Trophoblast cell (in vitro differentiated cells and primary cell): Measurements from ENCODE around the gene ANO2.
"Not testable (repeated sequence)": the region's sequence is repeated elsewhere in the genome, so short reads cannot be mapped to it uniquely, and the experiment has no call there.

Experiments
- DNase-seq, 2 donors: peaks; one replicate each; pipeline ENCODE4 v3.0.0-alpha.2; 2016
- H2AFZ ChIP-seq: 2 replicates; pipeline ENCODE4 v1.6.1; 2013; ENCODE audit warnings: low read length, moderate library complexity, mild to moderate bottlenecking; ENCODE audit not compliant: insufficient read depth, poor library complexity
- H2AK5ac ChIP-seq: 2 replicates; pipeline ENCODE4 v1.6.1; 2013; ENCODE audit warnings: mild to moderate bottlenecking, low read length
- H2BK120ac ChIP-seq: 2 replicates; pipeline ENCODE4 v1.6.1; 2013; ENCODE audit warnings: low read length, mild to moderate bottlenecking, moderate library complexity; ENCODE audit not compliant: insufficient read depth, poor library complexity
- H2BK12ac ChIP-seq: 2 replicates; pipeline ENCODE4 v1.6.1; 2013; ENCODE audit warnings: mild to moderate bottlenecking, low read length, moderate library complexity
- H2BK5ac ChIP-seq: 2 replicates; pipeline ENCODE4 v1.6.1; 2013; ENCODE audit warnings: low read length, low read depth, moderate library complexity, mild to moderate bottlenecking; ENCODE audit not compliant: poor library complexity
- H3K14ac ChIP-seq: 2 replicates; pipeline ENCODE4 v1.6.1; 2013; ENCODE audit warnings: mild to moderate bottlenecking, low read length
- H3K18ac ChIP-seq: 2 replicates; pipeline ENCODE4 v1.6.1; 2013; ENCODE audit warnings: mild to moderate bottlenecking, low read length
- H3K23ac ChIP-seq: 2 replicates; pipeline ENCODE4 v1.6.1; 2013; ENCODE audit warnings: low read length
- H3K27ac ChIP-seq: 2 replicates; pipeline ENCODE4 v1.5.1; 2013; ENCODE audit warnings: low read depth, mild to moderate bottlenecking, inconsistent platforms, low read length, moderate library complexity
- H3K27me3 ChIP-seq: 2 replicates; pipeline ENCODE4 v1.6.1; 2013; ENCODE audit warnings: inconsistent platforms, mild to moderate bottlenecking, low read length, moderate library complexity; ENCODE audit not compliant: insufficient read depth
- H3K36me3 ChIP-seq, 2 experiments: 1 replicate in 1 of 2; 2 replicates in 1 of 2; pipeline ENCODE4 v1.6.1; 2013; ENCODE audit warnings: low read length in 2 of 2, mild to moderate bottlenecking in 2 of 2, moderate library complexity in 1 of 2; ENCODE audit not compliant: insufficient read depth in 2 of 2, control insufficient read depth in 1 of 2
- H3K4ac ChIP-seq: 2 replicates; pipeline ENCODE4 v1.6.1; 2013; ENCODE audit warnings: low read depth, mild to moderate bottlenecking, low read length, moderate library complexity
- H3K4me1 ChIP-seq, 2 experiments: 1 replicate in 1 of 2; 2 replicates in 1 of 2; pipeline ENCODE4 v1.6.1; 2013; ENCODE audit warnings: low read length in 2 of 2, mild to moderate bottlenecking in 2 of 2, moderate library complexity in 1 of 2; ENCODE audit not compliant: insufficient read depth in 2 of 2, control insufficient read depth in 1 of 2
- H3K4me2 ChIP-seq: 2 replicates; pipeline ENCODE4 v1.6.1; 2013; ENCODE audit warnings: inconsistent platforms, mild to moderate bottlenecking, low read length, moderate library complexity
- H3K4me3 ChIP-seq: 2 replicates; pipeline ENCODE4 v1.5.1; 2013; ENCODE audit warnings: mild to moderate bottlenecking, low read depth, low read length, inconsistent platforms
- H3K79me1 ChIP-seq: one replicate; pipeline ENCODE4 v1.6.1; 2013; ENCODE audit warnings: low read length
- H3K79me2 ChIP-seq: 2 replicates; pipeline ENCODE4 v1.6.1; 2013; ENCODE audit warnings: low read length, mild to moderate bottlenecking; ENCODE audit not compliant: control insufficient read depth, insufficient read depth, poor library complexity
- H3K9ac ChIP-seq: 2 replicates; pipeline ENCODE4 v1.6.1; 2013; ENCODE audit warnings: mild to moderate bottlenecking, low read length
- H3K9me3 ChIP-seq: 2 replicates; pipeline ENCODE4 v1.6.1; 2013; ENCODE audit warnings: low read depth, mild to moderate bottlenecking, control low read depth, inconsistent platforms, low read length; ENCODE audit not compliant: insufficient read depth
- H4K12ac ChIP-seq: 2 replicates; pipeline ENCODE4 v1.6.1; 2013; ENCODE audit warnings: low read depth, mild to moderate bottlenecking, low read length, moderate library complexity
- H4K8ac ChIP-seq: 2 replicates; pipeline ENCODE4 v1.6.1; 2013; ENCODE audit warnings: low read depth, mild to moderate bottlenecking, low read length, moderate library complexity
- H4K91ac ChIP-seq: one replicate; pipeline ENCODE4 v1.6.1; 2013; ENCODE audit warnings: low read depth, mild to moderate bottlenecking, low read length, moderate library complexity
- WGBS: extraction: QIAGEN DNeasy Blood & Tissue Kit; methylation state at CpG from one replicate; pipeline ENCODE4 v1.1.7; 2013; ENCODE audit warnings: missing lambda C conversion rate; ENCODE audit not compliant: insufficient read length, insufficient coverage; ENCODE audit errors: extremely low coverage; 5-methylcytosine and 5-hydroxymethylcytosine counted together

The ANO2 gene

GRCh38 chr12:5830111-5830510, 114.9 kb downstream of the ANO2 start:
- Histone ChIP-seq H3K14ac (no peak overlapping the region), H3K4me2 (no peak overlapping the region), H3K36me3 (no peaks in the 10 kb centered on the region), H3K4ac (no peak overlapping the region), H3K27me3 (no peaks in the 10 kb centered on the region), H3K9ac (no peak overlapping the region), H3K4me1 (no peaks in the 10 kb centered on the region), H3K18ac (no peak overlapping the region), H3K23ac (no peak overlapping the region), H2AFZ (no peak overlapping the region), H2BK5ac (no peak overlapping the region), H2BK120ac (no peak overlapping the region), H2BK12ac (no peak overlapping the region), H4K8ac (no peak overlapping the region), H3K27ac (no peak overlapping the region), H4K91ac (no peak overlapping the region), H2AK5ac (no peak overlapping the region), H3K4me3 (no peak overlapping the region), H3K79me1 (no peaks in the 10 kb centered on the region), H4K12ac (no peak overlapping the region), H3K9me3 (no peaks in the 10 kb centered on the region), H3K79me2 (no peaks in the 10 kb centered on the region)
- no CpG with 5 or more reads among the region's 6 CpGs for WGBS
- DNase-seq, result peak in 1 of 2 donors; percentile 32

GRCh38 chr12:5827591-5827990, 117.5 kb downstream of the ANO2 start:
- Histone ChIP-seq H2BK5ac (no peak overlapping the region), H4K8ac (no peak overlapping the region), H3K9ac (no peak overlapping the region), H3K79me1 (no peaks in the 10 kb centered on the region), H3K9me3 (peaks cover 1% of the 10 kb centered on the region), H3K4ac (no peak overlapping the region), H3K79me2 (no peaks in the 10 kb centered on the region), H2AFZ (no peak overlapping the region), H4K12ac (no peak overlapping the region), H3K18ac (no peak overlapping the region), H3K36me3 (no peaks in the 10 kb centered on the region), H3K14ac (no peak overlapping the region), H2BK120ac (no peak overlapping the region), H3K27ac (no peak overlapping the region), H3K23ac (no peak overlapping the region), H2AK5ac (no peak overlapping the region), H4K91ac (no peak overlapping the region), H3K27me3 (no peaks in the 10 kb centered on the region), H3K4me1 (no peaks in the 10 kb centered on the region), H2BK12ac (no peak overlapping the region), H3K4me2 (no peak overlapping the region), H3K4me3 (no peak overlapping the region)
- no CpG with 5 or more reads among the region's 22 CpGs for WGBS
- DNase-seq, result no peak

GRCh38 chr12:5825761-5826160, 119.3 kb downstream of the ANO2 start:
- not testable (repeated sequence) for H3K27ac ChIP-seq, H4K91ac ChIP-seq, H3K4me1 ChIP-seq, H2AFZ ChIP-seq, H3K9me3 ChIP-seq, H3K14ac ChIP-seq, H3K9ac ChIP-seq, H4K8ac ChIP-seq, H4K12ac ChIP-seq, H2AK5ac ChIP-seq, H3K23ac ChIP-seq, H3K27me3 ChIP-seq, H3K4ac ChIP-seq, DNase-seq, H3K4me2 ChIP-seq, H2BK5ac ChIP-seq, H2BK120ac ChIP-seq, H3K79me1 ChIP-seq, H3K79me2 ChIP-seq, H3K18ac ChIP-seq, H2BK12ac ChIP-seq, H3K36me3 ChIP-seq, H3K4me3 ChIP-seq
- WGBS, result no CpG with 5 or more reads among the region's 3 CpGs

- not testable (repeated sequence) for H2BK12ac ChIP-seq, H3K27me3 ChIP-seq, H3K9ac ChIP-seq, H4K8ac ChIP-seq, H3K4ac ChIP-seq, H3K79me2 ChIP-seq, H2AFZ ChIP-seq, H3K9me3 ChIP-seq, H2BK5ac ChIP-seq, H4K12ac ChIP-seq, H3K23ac ChIP-seq, DNase-seq, H3K18ac ChIP-seq, H3K4me1 ChIP-seq, H3K27ac ChIP-seq, H2AK5ac ChIP-seq, H3K4me2 ChIP-seq, H3K36me3 ChIP-seq, H3K14ac ChIP-seq, H2BK120ac ChIP-seq, H4K91ac ChIP-seq, H3K4me3 ChIP-seq, H3K79me1 ChIP-seq
- WGBS, result no CpG with 5 or more reads among the region's 1 CpG
Measured at GRCh38 chr12:5818877-5819276, 126.2 kb downstream of the ANO2 start.
